Adrenal gland (tissue), 12 donors: ENCODE results near the gene NFYC. TPM values are rescaled to one million over a fixed set of nuclear protein-coding genes. Genes with fewer than 3 reads are reported as not detected.

Source experiments
- DNase-seq, 7 donors: peaks; one replicate each; pipeline ENCODE4 v3.0.0-alpha.2; 2019 to 2020
- H3K27ac ChIP-seq, 5 donors: fragments of 200-600 bp; sonication (generic) in 4 of 5; 1 replicate in 3 of 5; 2 replicates in 2 of 5; pipeline versions ENCODE4 v1.5.1 to v1.8.0; 2016 to 2020; ENCODE audit warnings: mild to moderate bottlenecking in 1 of 5
- H3K27me3 ChIP-seq: fragments of 200-600 bp; 2 replicates; pipeline ENCODE4 v1.8.0; 2021
- H3K36me3 ChIP-seq, 2 donors: fragments of 200-600 bp; replicated peaks in 1 of 2; 1 replicate in 1 of 2; 2 replicates in 1 of 2; pipeline versions ENCODE4 v1.5.1 to v1.8.0; 2018 to 2022
- H3K4me1 ChIP-seq, 2 donors: fragments of 200-600 bp; replicated peaks in 1 of 2; 1 replicate in 1 of 2; 2 replicates in 1 of 2; pipeline versions ENCODE4 v1.5.1 to v1.8.0; 2018 to 2021
- H3K4me3 ChIP-seq, 4 donors: fragments of 200-600 bp; sonication (generic) in 3 of 4; one replicate each; pipeline ENCODE4 v1.5.1; 2016 to 2018
- H3K9me3 ChIP-seq, 3 donors: fragments of 200-600 bp; sonication (generic) in 1 of 3; replicated peaks in 1 of 3; 1 replicate in 2 of 3; 2 replicates in 1 of 3; pipeline versions ENCODE4 v1.5.1 to v1.8.0; 2016 to 2021
- CTCF ChIP-seq, 6 experiments: fragments of 450-650 bp in 4 of 6; fragments of 200-600 bp in 2 of 6; sonication (generic) in 1 of 6; IDR thresholded peaks; 1 replicate in 5 of 6; 2 replicates in 1 of 6; pipeline versions ENCODE4 v1.5.1 to v1.8.0; 2016 to 2021; ENCODE audit warnings: antibody characterized with exemption in 6 of 6, mild to moderate bottlenecking in 2 of 6, moderate library complexity in 1 of 6
- POLR2A ChIP-seq, 2 donors: fragments of 450-650 bp; IDR thresholded peaks; one replicate each; pipeline ENCODE4 v1.6.1; 2017; ENCODE audit warnings: antibody characterized with exemption in 2 of 2, mild to moderate bottlenecking in 2 of 2, moderate library complexity in 1 of 2
- WGBS, 4 donors: extraction: QIAGEN DNeasy Blood & Tissue Kit in 2 of 4; methylation state at CpG; one replicate each; pipeline versions ENCODE4 v1.1.5 to v1.1.7; 2013 to 2017; 5-methylcytosine and 5-hydroxymethylcytosine counted together
- intact Hi-C, 2 donors: fragments of 100-400 bp; cut with DNase I; formaldehyde crosslinking; loops; one replicate each; pipeline versions ENCODE4 v1.14.1 to v1.15.0; 2022 to 2023
- microRNA counts, 2 donors: library from miRNA; unstranded; fragments of <30 nt; microRNA quantifications; one replicate each; lab custom pipeline; 2016
- microRNA-seq, 3 donors: library from miRNA; unstranded; fragments of <30 nt; microRNA quantifications; one replicate each; pipeline ENCODE4, GENCODE V29; 2017 to 2020
- polyA plus RNA-seq, 3 donors: library from polyadenylated mRNA; stranded (reverse); fragments of 200-250 nt in 2 of 3; fragments of 350-450 nt in 1 of 3; fragmentation: Illumina TruSeq in 1 of 3; extraction: RNeasy Lipid Tissue Mini Kit (QIAGEN cat#74804) in 1 of 3; gene quantifications; one replicate each; pipeline ENCODE4 v1.2.3, GENCODE V29; 2013 to 2014
- small RNA-seq, 2 donors: library from RNA; depleted of rRNA; stranded (forward); fragments of <200 nt; gene quantifications; one replicate each; pipeline ENCODE3, GENCODE V24; 2016
- total RNA-seq, 9 donors: library from RNA; depleted of rRNA in 4 of 9; stranded (reverse); fragments of >200 nt in 4 of 9; fragments of 120-200 nt in 1 of 9; fragmentation: NEBNext Ultra II Directional in 1 of 9; extraction: Animal tissue kit (Norgen Biotek cat#: 25700) in 1 of 9; gene quantifications; one replicate each; pipeline versions ENCODE4 v1.1.0 to v1.2.4, GENCODE V29; 2013 to 2023
- donor health status: healthy with polysubstance abuse.
- donor health status: Bipolar disorder and iron deficiency.
- donor health status: DM: yes; HTN: yes; CAD: no.
- donor health status: DM: no; HTN: no; CAD: no.
- donor health status: DM: no; HTN: no; CAD: no.
- donor health status: DM: yes; HTN: yes; CAD: no.

NFYC gene
- total and polyA plus RNA-seq, 12 donors, result 35.9 to 73.8 (median 51.2) TPM

GRCh38 chr1:40818264-40818961, 126.9 kb downstream of the NFYC start:
- Histone ChIP-seq H3K36me3 (no peaks in the 10 kb centered on the region), H3K27me3 (no peaks in the 10 kb centered on the region), H3K9me3 (no peaks in the 10 kb centered on the region), H3K4me3 (peak overlapping the region in 1 of 4 donors; percentile 41), H3K27ac (no peak overlapping the region), H3K4me1 (no peaks in the 10 kb centered on the region)
- intact Hi-C loops, result no loop called here
- WGBS, 4 donors, result 6 to 16% (median 9%) methylated on average over 22 to 59 of the region's 59 CpGs; no CpG with 5 or more reads in 1 of the 4 donors
- peak in 5 of 7 donors; percentile 50 to 71 (median 55) for DNase-seq
- TF ChIP-seq CTCF (IDR thresholded peaks at IDR 0.05) (no peak), POLR2A (IDR thresholded peaks at IDR 0.05) (no peak)

- Histone ChIP-seq H3K4me1 (no peaks in the 10 kb centered on the region), H3K9me3 (no peaks in the 10 kb centered on the region), H3K36me3 (no peaks in the 10 kb centered on the region), H3K27me3 (no peaks in the 10 kb centered on the region), H3K4me3 (no peak overlapping the region), H3K27ac (no peak overlapping the region)
- no peak for TF ChIP-seq CTCF (IDR thresholded peaks at IDR 0.05)
- TF ChIP-seq POLR2A (IDR thresholded peaks at IDR 0.05), result no peak
- no peak for DNase-seq
- WGBS, 4 donors, result 59 to 63% (median 61%) methylated on average over 23 to 26 of the region's 26 CpGs
- intact Hi-C loops, result no loop called here
These were observed 127.6 kb downstream of the NFYC start for GRCh38 chr1:40819101-40819500.

GRCh38 chr1:40820251-40820797, 128.8 kb downstream of the NFYC start:
- Histone ChIP-seq H3K36me3 (no peaks in the 10 kb centered on the region), H3K27me3 (no peaks in the 10 kb centered on the region), H3K4me1 (no peaks in the 10 kb centered on the region), H3K27ac (no peak overlapping the region), H3K9me3 (no peaks in the 10 kb centered on the region), H3K4me3 (no peak overlapping the region)
- no peak for DNase-seq
- intact Hi-C loops, result no loop called here
- TF ChIP-seq CTCF (IDR thresholded peaks at IDR 0.05), result no peak
- no peak for TF ChIP-seq POLR2A (IDR thresholded peaks at IDR 0.05)
- WGBS, 4 donors, result 83 to 91% (median 86%) methylated on average over 1 to 3 of the region's 3 CpGs

MicroRNAs within 50 kb of the gene (microRNA counts, 767-probe panel; counts per million panel counts)
- microRNA hsa-miR-30c-5p (lab: Ali Mortazavi, UCI), result 4,655 to 5,852 counts per million in 2 donors
- 5,225 to 6,347 counts per million in 2 donors for microRNA hsa-miR-30e-5p (lab: Ali Mortazavi, UCI)

Small RNA genes lying within 50 kb of the gene (microRNA-seq; reads per million reads assigned to microRNA genes)
- gene MIR30C1, result 47.8 to 63.0 (median 49.6) reads per million in 3 donors
- 4,249 to 11,449 (median 4,924) reads per million in 3 donors for gene MIR30E

Small RNA genes lying within 50 kb of the gene (small RNA-seq; reads per million reads assigned to genes)
- gene MIR30C1, result 11.4 to 14.6 reads per million in 2 donors
- 820 to 930 reads per million in 2 donors for gene MIR30E
- 0 reads per million in 2 donors for gene RN7SL326P

Other genes with a start within 250 kb of the NFYC start
- 1 to 10 TPM in 7 of 9 donors, under 1 TPM in 2; 0.68 to 2.6 (median 1.4) TPM for gene ZFP69B, start 241.2 kb upstream of the NFYC start, total RNA-seq
- 1 to 10 TPM in 1 of 3 donors, under 1 TPM in 2; 0.34 to 2.1 (median 0.97) TPM for gene ZFP69B, start 241.2 kb upstream of the NFYC start, polyA plus RNA-seq
- gene ZFP69, start 214.4 kb upstream of the NFYC start, total RNA-seq, result 1 to 10 TPM in 8 of 9 donors, under 1 TPM in 1; 0.18 to 2.5 (median 1.8) TPM
- gene ZFP69, start 214.4 kb upstream of the NFYC start, polyA plus RNA-seq, result 1 to 10 TPM; 2.5 to 3.2 (median 2.9) TPM
- gene EXO5, start 182.9 kb upstream of the NFYC start, total RNA-seq, result 10 to 100 TPM in 2 of 9 donors, 1 to 10 TPM in 7; 1.8 to 11.1 (median 7.1) TPM
- gene EXO5, start 182.9 kb upstream of the NFYC start, polyA plus RNA-seq, result 1 to 10 TPM; 4.7 to 8.3 (median 8.2) TPM
- gene ZNF684, start 160.1 kb upstream of the NFYC start, total RNA-seq, result 10 to 100 TPM in 2 of 9 donors, 1 to 10 TPM in 7; 1.4 to 19.2 (median 7.5) TPM
- 10 to 100 TPM in 1 of 3 donors, 1 to 10 TPM in 2; 4.4 to 12.2 (median 5.0) TPM for gene ZNF684, start 160.1 kb upstream of the NFYC start, polyA plus RNA-seq
- 10 to 100 TPM in 1 of 9 donors, 1 to 10 TPM in 8; 1.6 to 10.3 (median 3.2) TPM for gene RIMS3, start 26.0 kb upstream of the NFYC start, total RNA-seq
- gene RIMS3, start 26.0 kb upstream of the NFYC start, polyA plus RNA-seq, result 1 to 10 TPM in 2 of 3 donors, under 1 TPM in 1; 0.84 to 5.1 (median 3.9) TPM
- under 1 TPM in 7 of 9 donors, not detected in 2; 0.06 to 0.42 (median 0.29) TPM for gene KCNQ4, start 92.1 kb downstream of the NFYC start, total RNA-seq
- 1 to 10 TPM in 1 of 3 donors, under 1 TPM in 2; 0.16 to 1.0 (median 0.61) TPM for gene KCNQ4, start 92.1 kb downstream of the NFYC start, polyA plus RNA-seq
- gene CITED4, start 170.7 kb downstream of the NFYC start, total RNA-seq, result 10 to 100 TPM in 8 of 9 donors, 1 to 10 TPM in 1; 3.5 to 68.5 (median 46.2) TPM
- 10 to 100 TPM in 2 of 3 donors, 1 to 10 TPM in 1; 3.8 to 36.2 (median 21.8) TPM for gene CITED4, start 170.7 kb downstream of the NFYC start, polyA plus RNA-seq